Sigmoid colon (tissue), 7 donors: ENCODE data around the gene CD300LD. TPM values are rescaled to one million over a fixed set of nuclear protein-coding genes. Genes with fewer than 3 reads are reported as not detected.

Experiments used
- DNase-seq: peaks from one replicate; pipeline ENCODE4 v3.0.0-alpha.2; 2019
- H3K27ac ChIP-seq, 4 donors: fragments of 200-600 bp; sonication (generic); one replicate each; pipeline ENCODE4 v1.5.1; 2016 to 2019; ENCODE audit warnings: mild to moderate bottlenecking in 1 of 4
- H3K27me3 ChIP-seq, 3 donors: fragments of 200-600 bp; sonication (generic); one replicate each; pipeline ENCODE4 v1.5.1; 2019; ENCODE audit warnings: mild to moderate bottlenecking in 1 of 3
- H3K36me3 ChIP-seq, 4 donors: fragments of 200-600 bp; sonication (generic); one replicate each; pipeline ENCODE4 v1.5.1; 2016 to 2019
- H3K4me1 ChIP-seq, 4 donors: fragments of 200-600 bp; sonication (generic); one replicate each; pipeline ENCODE4 v1.5.1; 2017 to 2019
- H3K4me3 ChIP-seq, 4 donors: fragments of 200-600 bp; sonication (generic); one replicate each; pipeline ENCODE4 v1.5.1; 2017 to 2019; ENCODE audit warnings: mild to moderate bottlenecking in 2 of 4, moderate library complexity in 1 of 4
- H3K9me3 ChIP-seq, 4 donors: fragments of 200-600 bp in 3 of 4; sonication (generic) in 3 of 4; one replicate each; pipeline versions ENCODE4 v1.5.1 to v1.6.1; 2013 to 2019
- EP300 ChIP-seq, 4 donors: sonication (generic); formaldehyde crosslinking; IDR thresholded peaks; one replicate each; pipeline ENCODE4 v1.6.1; 2017; ENCODE audit warnings: antibody characterized with exemption in 4 of 4
- POLR2A ChIP-seq, 2 donors: fragments of 450-650 bp; IDR thresholded peaks; one replicate each; pipeline ENCODE4 v1.6.1; 2016; ENCODE audit warnings: antibody characterized with exemption in 2 of 2, mild to moderate bottlenecking in 2 of 2, moderate library complexity in 2 of 2
- POLR2AphosphoS5 ChIP-seq, 4 donors: sonication (generic); formaldehyde crosslinking; IDR thresholded peaks; one replicate each; pipeline ENCODE4 v1.6.1; 2017; ENCODE audit warnings: antibody characterized with exemption in 4 of 4
- WGBS, 2 donors: extraction: QIAGEN DNeasy Blood & Tissue Kit; methylation state at CpG; one replicate each; pipeline ENCODE4 v1.1.7; 2013; 5-methylcytosine and 5-hydroxymethylcytosine counted together
- intact Hi-C: fragments of 100-400 bp; cut with DNase I; formaldehyde crosslinking; loops from one replicate; pipeline ENCODE4 v1.15.1; 2023
- polyA plus RNA-seq, 3 donors: library from polyadenylated mRNA; stranded (reverse); fragments of 200-250 nt; gene quantifications; one replicate each; pipeline ENCODE4 v1.2.3, GENCODE V29; 2013
- total RNA-seq, 4 donors: library from RNA; depleted of rRNA; stranded (reverse); fragments of >200 nt; gene quantifications; one replicate each; pipeline ENCODE4 v1.1.0, GENCODE V29; 2016
- TF ChIP-seq, protein P1 (sequence below), 4 experiments: fragments of 450-650 bp in 3 of 4; fragments of 200-600 bp in 1 of 4; IDR thresholded peaks; one replicate each; pipeline ENCODE4 v1.5.1; 2016 to 2019; ENCODE audit warnings: antibody characterized with exemption in 4 of 4, mild to moderate bottlenecking in 3 of 4, moderate library complexity in 2 of 4
- donor health status: healthy with polysubstance abuse.
- donor health status: Bipolar disorder and iron deficiency.
- donor health status: healthy.

The CD300LD gene
- total and polyA plus RNA-seq, 7 donors: not detected

DNA sequence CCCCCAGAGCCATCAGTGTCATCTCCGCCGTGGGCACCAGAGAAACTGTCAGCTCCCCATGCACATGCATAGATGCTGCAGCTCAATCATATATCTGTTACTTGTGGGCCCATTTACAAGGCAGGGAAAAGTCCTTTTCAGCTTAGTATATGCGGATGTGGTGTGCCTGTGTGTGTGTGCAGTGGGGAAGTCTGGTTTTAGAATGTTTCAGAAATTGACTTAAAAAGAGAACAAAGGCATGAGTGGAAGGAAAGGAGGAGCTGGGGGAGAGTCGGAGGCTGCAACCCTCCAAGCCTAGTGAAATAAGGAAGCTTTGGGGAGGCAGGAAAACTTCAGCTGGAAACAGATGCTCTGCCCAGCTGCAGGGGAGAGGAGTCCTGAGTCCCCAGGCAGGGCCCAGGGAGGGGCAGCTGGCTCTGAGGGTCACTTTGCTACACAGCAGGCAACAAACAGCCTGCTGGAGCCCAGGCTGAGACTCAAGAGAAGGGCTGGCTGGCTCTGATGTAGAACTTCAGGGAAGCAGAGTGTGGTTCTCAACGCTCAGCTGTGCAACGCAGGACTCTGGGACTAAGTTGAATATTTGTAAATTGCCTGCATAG is 11.1 kb upstream of the CD300LD start:
- no peaks in the 10 kb centered on the region for H3K9me3 ChIP-seq
- DNase-seq: no peak
- no peaks in the 10 kb centered on the region for H3K36me3 ChIP-seq
- no peaks in the 10 kb centered on the region for H3K27me3 ChIP-seq
- peaks cover 0 to 17% (median 14%) of the 10 kb centered on the region in 4 donors for H3K4me1 ChIP-seq
- H3K4me3 ChIP-seq: no peak overlapping the region
- intact Hi-C loops: loop anchor here (10.0 kb wide), 1 partner anchor 218 kb away; no protein-coding TSS in a partner anchor
- 54 to 69% methylated on average over 6 of the region's 6 CpGs for WGBS, 2 donors
- TF ChIP-seq POLR2A (IDR thresholded peaks at IDR 0.05) (no peak), EP300 (IDR thresholded peaks at IDR 0.05) (no peak)
- TF ChIP-seq, protein P1, sequence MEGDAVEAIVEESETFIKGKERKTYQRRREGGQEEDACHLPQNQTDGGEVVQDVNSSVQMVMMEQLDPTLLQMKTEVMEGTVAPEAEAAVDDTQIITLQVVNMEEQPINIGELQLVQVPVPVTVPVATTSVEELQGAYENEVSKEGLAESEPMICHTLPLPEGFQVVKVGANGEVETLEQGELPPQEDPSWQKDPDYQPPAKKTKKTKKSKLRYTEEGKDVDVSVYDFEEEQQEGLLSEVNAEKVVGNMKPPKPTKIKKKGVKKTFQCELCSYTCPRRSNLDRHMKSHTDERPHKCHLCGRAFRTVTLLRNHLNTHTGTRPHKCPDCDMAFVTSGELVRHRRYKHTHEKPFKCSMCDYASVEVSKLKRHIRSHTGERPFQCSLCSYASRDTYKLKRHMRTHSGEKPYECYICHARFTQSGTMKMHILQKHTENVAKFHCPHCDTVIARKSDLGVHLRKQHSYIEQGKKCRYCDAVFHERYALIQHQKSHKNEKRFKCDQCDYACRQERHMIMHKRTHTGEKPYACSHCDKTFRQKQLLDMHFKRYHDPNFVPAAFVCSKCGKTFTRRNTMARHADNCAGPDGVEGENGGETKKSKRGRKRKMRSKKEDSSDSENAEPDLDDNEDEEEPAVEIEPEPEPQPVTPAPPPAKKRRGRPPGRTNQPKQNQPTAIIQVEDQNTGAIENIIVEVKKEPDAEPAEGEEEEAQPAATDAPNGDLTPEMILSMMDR (IDR thresholded peaks at IDR 0.05): no peak
- no peak overlapping the region for H3K27ac ChIP-seq

GRCh38 chr17:74601944-74602572 is 10.0 kb upstream of the CD300LD start:
- WGBS, 2 donors: 34 to 55% methylated on average over 12 of the region's 12 CpGs
- intact Hi-C loops: loop anchor here (10.0 kb wide), 1 partner anchor 217 kb away; no protein-coding TSS in a partner anchor
- Histone ChIP-seq H3K4me3 (no peak overlapping the region), H3K4me1 (peaks cover 0 to 17% (median 14%) of the 10 kb centered on the region in 4 donors), H3K36me3 (no peaks in the 10 kb centered on the region), H3K27me3 (no peaks in the 10 kb centered on the region), H3K27ac (no peak overlapping the region), H3K9me3 (no peaks in the 10 kb centered on the region)
- no peak for DNase-seq
- TF ChIP-seq, protein P1 (IDR thresholded peaks at IDR 0.05): peak in 3 of 4 experiments; percentile 22 to 51 (median 23)
- no peak for TF ChIP-seq EP300 (IDR thresholded peaks at IDR 0.05)

DNA sequence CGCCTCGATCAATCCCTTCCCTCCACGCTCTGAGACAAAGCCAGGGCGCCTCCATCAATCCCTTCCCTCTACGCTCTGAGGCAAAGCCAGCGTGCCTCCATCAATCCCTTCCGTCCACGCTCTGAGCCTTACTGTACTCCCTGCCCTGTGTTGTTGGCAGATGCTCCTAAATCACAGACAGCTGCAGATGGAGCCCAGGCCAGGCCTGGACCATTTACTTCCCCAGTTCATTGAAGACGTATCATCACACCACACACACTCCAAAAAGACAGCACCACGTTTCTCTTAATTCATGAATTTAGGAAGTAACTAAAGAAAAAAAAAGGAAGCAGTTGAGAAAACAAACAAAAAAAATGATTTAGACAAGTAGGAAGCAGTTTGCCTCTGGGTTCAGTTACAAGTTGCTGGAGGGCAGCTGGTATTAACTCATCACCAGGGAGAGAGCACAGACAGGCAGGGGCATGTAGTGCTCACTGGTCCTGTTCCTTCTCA is 7.4 kb upstream of the CD300LD start:
- H3K27ac ChIP-seq: no peak overlapping the region
- no peaks in the 10 kb centered on the region for H3K9me3 ChIP-seq
- intact Hi-C loops: no loop called here
- no peak for DNase-seq
- H3K27me3 ChIP-seq: no peaks in the 10 kb centered on the region
- 44 to 60% methylated on average over 10 of the region's 10 CpGs for WGBS, 2 donors
- no peaks in the 10 kb centered on the region for H3K36me3 ChIP-seq
- TF ChIP-seq POLR2A (IDR thresholded peaks at IDR 0.05) (no peak), EP300 (IDR thresholded peaks at IDR 0.05) (no peak), POLR2AphosphoS5 (IDR thresholded peaks at IDR 0.05) (no peak)
- TF ChIP-seq, protein P1 (IDR thresholded peaks at IDR 0.05): no peak
- H3K4me1 ChIP-seq: peaks cover 0 to under 1% (median under 1%) of the 10 kb centered on the region in 4 donors
- H3K4me3 ChIP-seq: no peak overlapping the region

GRCh38 chr17:74599023-74599399 is 6.9 kb upstream of the CD300LD start:
- H3K27me3 ChIP-seq: no peaks in the 10 kb centered on the region
- no peak for TF ChIP-seq POLR2AphosphoS5 (IDR thresholded peaks at IDR 0.05)
- TF ChIP-seq, protein P1 (IDR thresholded peaks at IDR 0.05): no peak
- TF ChIP-seq POLR2A (IDR thresholded peaks at IDR 0.05): no peak
- no peak for TF ChIP-seq EP300 (IDR thresholded peaks at IDR 0.05)
- 18 to 21% methylated on average over 3 of the region's 3 CpGs for WGBS, 2 donors
- no peak for DNase-seq
- no peak overlapping the region for H3K27ac ChIP-seq
- intact Hi-C loops: no loop called here
- H3K4me1 ChIP-seq: no peaks in the 10 kb centered on the region
- H3K36me3 ChIP-seq: no peaks in the 10 kb centered on the region
- no peak overlapping the region for H3K4me3 ChIP-seq
- H3K9me3 ChIP-seq: no peaks in the 10 kb centered on the region
